Smooth muscle cell of the pulmonary artery (primary cell): ENCODE measurements around the gene NUDT10. TPM values are rescaled to one million over a fixed set of nuclear protein-coding genes. Genes with fewer than 3 reads are reported as not detected.

Experiments used
- total RNA-seq: library from RNA; depleted of rRNA; stranded (reverse); fragments of >200 nt; gene quantifications from 2 replicates; pipeline ENCODE4 v1.2.3, GENCODE V29; 2014

The NUDT10 gene
- 1.2 TPM in 2 replicates for total RNA-seq

GRCh38 chrX:51332188-51332942, at the start of gene NUDT10:
Gene NUDT10, plus strand, starts transcription at chrX:51332822. Its CDS starts 144 bp downstream, at chrX:51332966.

Other genes starting within 250 kb of the NUDT10 start
- gene NUDT11, start 163.8 kb downstream of the NUDT10 start, total RNA-seq, result 8.1 and 10.2 TPM in 2 replicates